ENCODE measurements around the gene NUP62CL.

Gene NUP62CL

DNA sequence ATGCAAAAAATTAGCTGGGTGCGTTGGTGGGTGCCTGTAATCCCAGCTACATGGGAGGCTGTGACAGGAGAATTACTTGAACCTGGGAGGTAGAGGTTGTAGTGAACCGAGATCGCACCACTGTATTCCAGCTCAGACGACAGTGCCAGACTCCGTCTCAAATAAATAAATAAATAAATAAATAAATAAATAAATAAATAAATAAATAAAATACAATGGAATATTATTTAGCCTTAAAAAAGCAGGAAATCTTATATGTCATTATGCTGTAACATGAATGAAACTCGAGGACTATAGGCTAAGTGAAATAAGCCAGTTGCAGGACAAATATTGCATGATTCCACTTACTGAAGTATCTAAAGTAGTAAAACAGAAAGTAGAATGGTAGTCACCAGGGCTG lies 130.1 kb downstream of the NUP62CL start:
- no peak for DNase-seq (ENCODE audit: low spot score in 2 of 2)
- no peak overlapping the region for H3K27ac Mint-ChIP-seq
- no peak for ATAC-seq
- no peaks in the 10 kb centered on the region for H3K4me1 Mint-ChIP-seq
- no peaks in the 10 kb centered on the region for H3K36me3 Mint-ChIP-seq
- H3K4me3 Mint-ChIP-seq, result no peak overlapping the region
- H3K9me3 Mint-ChIP-seq, result peaks cover 8% of the 10 kb centered on the region

All from stimulated activated effector memory CD8-positive, alpha-beta T cell treated with anti-CD3 and anti-CD28 coated beads, Interleukin-12 subunit alpha, Interleukin-12 subunit beta, amount 100 ng/mL, for 72 hours (primary cell).